ENCODE data around the gene LRRC74A.
A peak's percentile ranks its signal among the peaks of the same experiment; 100 is the strongest.

DNA sequence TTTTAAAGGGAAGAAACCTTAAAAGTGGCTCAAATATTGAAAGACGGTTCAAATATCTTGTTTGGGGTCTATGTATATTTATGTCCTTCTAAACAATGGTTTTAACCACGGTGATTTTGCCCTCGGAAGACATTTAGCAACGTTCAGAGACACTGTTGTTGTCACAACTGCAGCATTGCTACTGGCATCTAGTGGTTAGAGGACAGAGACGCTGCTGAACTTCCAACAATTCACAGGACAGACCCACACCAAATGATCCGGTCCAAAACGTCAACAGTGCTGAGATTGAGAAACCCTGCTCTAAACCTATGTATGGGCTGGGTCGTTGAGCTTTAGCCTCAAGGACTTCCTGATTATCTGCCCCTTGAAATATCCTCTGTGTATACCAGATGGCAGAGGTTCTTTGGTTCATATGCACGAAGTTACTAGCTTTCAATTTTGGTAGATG lies 15.2 kb upstream of the LRRC74A start:
- TF ChIP-seq CTCF (IDR thresholded peaks at IDR 0.05; ENCODE audit: low read length) (peak; percentile 47), EZH2phosphoT487 (IDR thresholded peaks at IDR 0.05; ENCODE audit: low read length) (no peak), EZH2 (optimal IDR thresholded peaks at IDR 0.05; ENCODE audit: low read depth, low read length) (no peak)

Measured in MM.1S (cell line).